Stimulated activated CD8-positive, alpha-beta memory T cell treated with anti-CD3 and anti-CD28 coated beads, Interleukin-15, amount 100 ng/mL, for 24 hours (primary cell): ENCODE data around the gene ZNF398.
A peak's percentile ranks its signal among the peaks of the same experiment; 100 is the strongest.
"Not testable (repeated sequence)": the region's sequence is repeated elsewhere in the genome, so short reads cannot be mapped to it uniquely, and the experiment has no call there.

Experiments
- DNase-seq: peaks from one replicate; pipeline ENCODE4 v3.0.0-alpha.2; 2020; ENCODE audit warnings: low read depth

The ZNF398 gene, protein sequence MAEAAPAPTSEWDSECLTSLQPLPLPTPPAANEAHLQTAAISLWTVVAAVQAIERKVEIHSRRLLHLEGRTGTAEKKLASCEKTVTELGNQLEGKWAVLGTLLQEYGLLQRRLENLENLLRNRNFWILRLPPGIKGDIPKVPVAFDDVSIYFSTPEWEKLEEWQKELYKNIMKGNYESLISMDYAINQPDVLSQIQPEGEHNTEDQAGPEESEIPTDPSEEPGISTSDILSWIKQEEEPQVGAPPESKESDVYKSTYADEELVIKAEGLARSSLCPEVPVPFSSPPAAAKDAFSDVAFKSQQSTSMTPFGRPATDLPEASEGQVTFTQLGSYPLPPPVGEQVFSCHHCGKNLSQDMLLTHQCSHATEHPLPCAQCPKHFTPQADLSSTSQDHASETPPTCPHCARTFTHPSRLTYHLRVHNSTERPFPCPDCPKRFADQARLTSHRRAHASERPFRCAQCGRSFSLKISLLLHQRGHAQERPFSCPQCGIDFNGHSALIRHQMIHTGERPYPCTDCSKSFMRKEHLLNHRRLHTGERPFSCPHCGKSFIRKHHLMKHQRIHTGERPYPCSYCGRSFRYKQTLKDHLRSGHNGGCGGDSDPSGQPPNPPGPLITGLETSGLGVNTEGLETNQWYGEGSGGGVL

GRCh38 chr7:149147072-149147751, at the start of gene ZNF398:
TSS of gene ZNF398 (plus strand) at chr7:149147453. CDS start at chr7:149147743, 290 bp downstream.
- DNase-seq = peak; percentile 63

GRCh38 chr7:149099058-149099457, 48.2 kb upstream of the ZNF398 start:
- no peak for DNase-seq

- no peak for DNase-seq
Measured at GRCh38 chr7:149100821-149101220, 46.4 kb upstream of the ZNF398 start.

DNA sequence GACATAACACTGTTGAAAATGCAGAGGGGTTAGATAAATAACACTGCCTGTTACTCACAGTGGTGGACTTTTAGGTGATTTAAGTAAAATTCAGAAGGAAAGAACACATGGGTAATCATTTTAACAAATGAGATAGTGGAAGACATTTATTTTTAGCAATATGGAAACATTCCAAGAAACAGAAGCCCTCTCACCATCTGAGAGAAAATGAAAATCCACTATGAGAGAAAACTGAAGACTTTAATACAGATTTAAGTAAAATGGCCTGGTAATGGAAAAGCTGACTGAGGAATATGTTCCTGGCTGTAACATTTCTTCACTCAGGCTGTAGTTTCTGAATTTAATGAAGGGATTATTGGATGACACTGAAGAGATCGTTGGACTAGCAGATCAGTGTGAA, 44.6 kb upstream of the ZNF398 start:
- no peak for DNase-seq

- no peak for DNase-seq
Measured at GRCh38 chr7:149103424-149103823, 43.8 kb upstream of the ZNF398 start.

DNA sequence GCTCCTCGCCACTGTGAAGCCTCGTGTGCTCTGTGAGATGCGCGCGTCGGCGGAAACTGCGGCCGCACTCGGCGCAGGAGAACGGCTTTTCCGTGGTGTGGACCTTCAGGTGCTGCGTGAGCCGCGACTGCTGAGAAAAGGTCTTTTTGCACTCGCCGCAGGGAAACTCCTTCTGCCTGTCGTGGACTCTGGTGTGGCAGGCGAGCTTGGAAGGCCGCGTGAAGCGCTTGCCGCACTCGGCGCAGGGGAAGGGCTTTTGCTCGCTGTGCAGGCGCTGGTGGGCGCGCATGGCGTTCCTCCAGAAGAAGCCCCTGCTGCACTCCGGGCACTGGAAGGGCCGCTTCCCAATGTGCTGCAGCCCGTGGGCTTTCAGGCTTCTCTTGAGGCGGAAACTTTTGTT, 43.0 kb upstream of the ZNF398 start:
- no peak for DNase-seq

DNA sequence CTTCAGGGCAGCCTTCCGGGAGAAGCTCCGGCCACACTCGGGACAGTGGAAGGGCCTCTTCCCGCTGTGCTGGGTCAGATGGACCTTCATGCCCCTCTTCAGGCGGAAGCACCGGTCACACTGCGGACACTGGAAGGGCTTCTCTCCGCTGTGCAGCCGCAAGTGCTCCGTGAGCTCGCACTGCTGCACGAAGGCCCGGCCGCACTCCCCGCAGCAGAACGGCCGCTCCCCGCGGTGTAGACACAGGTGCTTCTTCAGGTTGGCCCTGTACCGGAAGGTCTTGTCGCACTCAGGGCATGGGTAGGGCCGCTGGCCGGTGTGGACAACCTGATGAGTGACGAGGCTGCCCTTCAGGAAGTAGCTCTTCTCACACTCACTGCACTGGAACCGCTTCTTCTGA, 42.5 kb upstream of the ZNF398 start:
- DNase-seq = no peak

GRCh38 chr7:149109969-149110368, 37.3 kb upstream of the ZNF398 start:
- no peak for DNase-seq

GRCh38 chr7:149125189-149125862, 21.9 kb upstream of the ZNF398 start:
- no peak for DNase-seq

DNA sequence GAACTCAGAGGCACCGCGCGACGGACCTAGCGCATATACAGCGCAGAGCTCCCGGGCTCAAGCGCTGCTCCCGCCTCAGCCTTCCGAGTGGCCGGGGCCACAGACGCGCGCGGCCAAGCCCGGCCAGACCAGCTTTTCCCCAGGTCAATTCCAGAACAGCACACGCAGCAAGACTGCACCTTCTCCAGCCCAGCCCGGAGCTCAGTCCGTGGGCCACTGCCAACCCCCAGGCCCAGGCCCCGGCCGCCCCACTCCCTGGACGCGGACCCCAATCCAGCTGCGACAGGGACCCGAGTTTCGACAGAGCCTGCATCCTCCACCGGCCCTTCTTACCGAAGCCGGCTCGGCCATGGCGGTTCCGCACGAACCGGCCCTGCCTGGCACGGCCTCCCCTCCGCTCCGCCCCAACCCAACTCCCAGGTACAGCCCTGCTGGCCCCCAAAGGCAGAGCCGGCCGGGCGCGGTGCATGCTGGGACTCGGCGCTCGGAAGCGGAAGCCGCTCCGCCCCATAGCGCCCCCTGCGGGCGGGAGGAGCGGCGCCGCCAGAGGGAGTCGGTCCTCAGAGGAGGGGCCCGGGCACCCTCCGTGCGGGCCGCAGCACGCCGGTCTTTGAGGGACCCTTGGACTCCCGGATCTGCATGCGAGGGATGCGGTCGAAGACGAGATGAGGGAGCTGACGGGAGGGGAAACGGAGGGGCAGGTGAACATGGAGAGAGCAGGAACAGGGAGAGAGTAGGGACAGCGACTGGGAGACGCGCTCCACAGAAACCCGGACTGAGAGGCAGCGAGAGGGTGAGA, 21.2 kb upstream of the ZNF398 start, which contains the start of gene ZNF425:
Gene ZNF425, minus strand, starts transcription at position 462 of the 799 bp plus-strand sequence. Its CDS starts 111 bp downstream, at position 351.
- DNase-seq = peak; percentile 96

DNA sequence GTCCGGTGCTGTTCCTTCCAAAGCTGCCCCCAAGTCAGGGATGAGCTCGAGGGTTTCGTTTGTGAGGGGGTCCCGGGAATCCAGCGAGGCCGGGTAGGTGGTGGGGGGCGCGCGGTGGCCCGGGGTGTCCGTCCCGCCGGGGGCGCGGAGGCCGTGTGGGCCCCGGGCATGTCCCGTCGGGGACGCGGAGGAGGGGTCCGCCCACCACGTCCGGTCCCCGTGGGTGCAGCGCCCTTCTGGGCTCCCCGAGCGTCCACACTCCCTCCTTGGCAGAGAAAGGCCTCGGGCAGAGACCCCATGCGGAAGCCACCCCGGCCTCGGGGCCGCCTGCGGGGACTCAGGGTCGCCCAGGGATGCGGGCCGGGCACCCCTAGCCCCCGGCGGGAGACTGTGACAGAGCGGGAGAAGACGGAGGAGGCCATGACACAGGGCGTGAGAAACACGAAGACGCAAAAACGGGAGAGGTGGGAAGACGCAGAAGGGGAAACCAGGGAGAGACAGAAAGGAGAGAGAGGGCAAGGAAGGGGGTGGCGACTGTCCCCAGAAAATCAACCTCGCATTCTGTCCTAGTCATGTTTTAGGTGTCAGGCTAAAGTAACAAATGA, 20.5 kb upstream of the ZNF398 start:
- DNase-seq = peak; percentile 48

DNA sequence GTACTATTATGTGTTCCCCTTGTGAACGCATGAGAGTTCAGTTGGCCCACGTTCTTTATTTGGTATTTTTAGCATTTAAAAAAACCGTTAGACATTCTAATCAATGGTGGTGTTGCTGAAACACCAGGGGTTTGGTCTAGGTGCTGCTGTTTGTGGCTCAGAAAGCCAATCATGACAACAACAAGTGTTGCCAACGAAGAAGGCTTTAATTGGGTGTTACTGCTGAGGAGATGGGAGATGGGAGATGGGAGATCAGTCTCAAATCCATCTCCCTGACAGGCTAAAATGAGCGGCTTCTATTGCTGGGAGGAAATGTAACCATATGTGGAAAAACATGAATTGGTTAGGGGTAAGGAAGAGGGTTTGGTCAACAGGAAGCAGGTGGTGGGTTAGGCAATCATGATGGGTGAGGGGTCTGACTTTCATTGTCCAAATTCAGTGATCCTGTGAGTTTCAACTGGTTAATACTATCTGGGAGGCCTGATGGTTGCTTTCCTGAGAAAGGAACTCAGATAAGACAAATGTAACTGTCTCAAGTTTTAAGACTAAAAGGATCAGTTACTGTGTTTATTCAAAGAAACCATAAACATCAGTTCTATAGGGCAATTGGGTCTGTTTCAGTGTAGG, 16.6 kb upstream of the ZNF398 start:
- DNase-seq = no peak

- no peak for DNase-seq
Measured at GRCh38 chr7:149133028-149133710, 14.1 kb upstream of the ZNF398 start.

DNA sequence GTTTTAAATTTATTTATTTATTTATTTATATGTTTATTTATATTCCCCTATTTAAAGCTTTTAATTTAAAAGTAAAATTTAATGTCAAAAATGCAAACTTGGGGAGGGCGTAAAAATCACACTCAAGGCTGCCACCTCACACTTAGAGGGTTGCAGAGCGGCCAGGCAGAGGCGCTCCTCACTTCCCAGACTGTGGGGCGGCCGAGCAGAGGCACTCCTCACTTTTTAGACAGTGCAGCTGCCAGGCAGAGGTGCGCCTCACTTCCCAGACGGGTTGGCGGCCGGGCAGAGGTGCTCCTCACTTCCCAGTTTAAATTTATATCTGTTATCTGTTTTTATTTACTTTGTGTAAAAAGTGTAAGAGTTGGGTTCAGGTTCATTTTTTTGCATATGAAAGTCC, 11.1 kb upstream of the ZNF398 start:
- no peak for DNase-seq

DNA sequence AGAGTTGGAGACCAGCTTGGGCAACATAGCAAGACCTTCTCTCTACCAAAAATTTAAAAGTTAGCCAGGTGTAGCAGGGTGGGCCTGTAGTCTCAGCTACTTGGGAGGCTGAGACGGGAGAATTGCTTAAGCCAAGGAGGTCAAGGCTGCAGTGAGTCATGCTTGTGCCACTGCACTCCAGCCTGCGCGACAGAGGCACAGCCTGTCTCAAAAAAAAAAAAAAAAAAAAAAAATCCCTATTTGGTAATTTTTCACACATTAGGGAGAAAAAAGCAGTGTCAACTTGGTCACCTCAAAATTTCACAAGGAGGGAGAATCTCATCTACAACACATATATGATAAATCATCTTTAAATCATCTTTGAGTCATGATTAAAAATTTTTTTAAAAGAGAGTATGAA, 6.4 kb upstream of the ZNF398 start:
- no peak for DNase-seq

- DNase-seq = no peak
Measured at GRCh38 chr7:149141893-149142292, 5.4 kb upstream of the ZNF398 start.

- not testable (repeated sequence) for DNase-seq
Measured at GRCh38 chr7:149144436-149144922, 2.8 kb upstream of the ZNF398 start.

GRCh38 chr7:149145031-149145845, 2.0 kb upstream of the ZNF398 start:
- DNase-seq = no peak
